IPS-15b (cell line): ENCODE measurements around the gene CD300LB.
A peak's percentile ranks its signal among the peaks of the same experiment; 100 is the strongest.
"Not testable (repeated sequence)": the region's sequence is repeated elsewhere in the genome, so short reads cannot be mapped to it uniquely, and the experiment has no call there.

ENCODE experiments used
- H3K27me3 ChIP-seq: one replicate; pipeline ENCODE4 v1.6.1; 2013; ENCODE audit warnings: low read length; ENCODE audit not compliant: control insufficient read depth, insufficient read depth
- H3K36me3 ChIP-seq: one replicate; pipeline ENCODE4 v1.6.1; 2013; ENCODE audit warnings: low read length; ENCODE audit not compliant: control insufficient read depth, insufficient read depth
- H3K4me1 ChIP-seq: one replicate; pipeline ENCODE4 v1.6.1; 2013; ENCODE audit warnings: mild to moderate bottlenecking, low read length; ENCODE audit not compliant: control insufficient read depth, insufficient read depth
- H3K4me3 ChIP-seq: one replicate; pipeline ENCODE4 v1.5.1; 2013; ENCODE audit warnings: low read depth, low read length
- H3K9ac ChIP-seq: one replicate; pipeline ENCODE4 v1.6.1; 2013; ENCODE audit warnings: low read depth, mild to moderate bottlenecking, low read length
- H3K9me3 ChIP-seq: one replicate; pipeline ENCODE4 v1.6.1; 2013; ENCODE audit warnings: mild to moderate bottlenecking, low read length; ENCODE audit not compliant: control insufficient read depth, insufficient read depth

CD300LB gene

DNA sequence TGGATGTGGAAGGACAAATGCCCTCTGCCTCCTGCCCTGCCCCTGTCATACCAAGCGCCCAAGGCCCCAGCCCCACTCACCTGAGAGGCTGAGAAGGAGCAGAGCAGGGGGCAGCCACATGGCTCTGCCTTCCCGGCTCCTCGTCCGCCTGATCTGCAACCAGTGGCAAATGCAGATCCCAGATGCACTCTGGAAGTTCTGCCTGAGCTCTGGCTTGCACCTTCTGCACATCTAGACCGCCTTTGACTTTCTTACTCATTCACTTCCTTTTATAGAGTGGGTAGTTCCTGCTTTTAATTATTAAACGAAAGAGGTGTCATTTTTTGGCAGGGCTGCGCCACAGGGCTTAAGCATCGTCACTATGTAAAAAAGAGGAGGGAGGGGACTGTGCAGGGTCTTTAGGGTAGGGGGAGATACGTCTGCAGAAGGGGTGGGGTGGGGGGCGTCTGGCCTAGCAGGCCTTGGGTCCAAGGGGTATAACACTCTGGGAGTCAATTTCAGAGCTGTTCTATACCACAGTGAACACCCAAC, at the start of gene CD300LB:
TSS of gene CD300LB (minus strand) at position 245 of the 531 bp plus-strand sequence. CDS start at position 120, 125 bp downstream.
- H3K9me3 ChIP-seq = no peaks in the 10 kb centered on the region
- no peaks in the 10 kb centered on the region for H3K36me3 ChIP-seq
- no peak within 1 kb of the TSS for H3K9ac ChIP-seq
- no peaks in the 10 kb centered on the region for H3K27me3 ChIP-seq
- peaks cover 4% of the 10 kb centered on the region for H3K4me1 ChIP-seq
- peak within 1 kb of the TSS; percentile 33 for H3K4me3 ChIP-seq

DNA sequence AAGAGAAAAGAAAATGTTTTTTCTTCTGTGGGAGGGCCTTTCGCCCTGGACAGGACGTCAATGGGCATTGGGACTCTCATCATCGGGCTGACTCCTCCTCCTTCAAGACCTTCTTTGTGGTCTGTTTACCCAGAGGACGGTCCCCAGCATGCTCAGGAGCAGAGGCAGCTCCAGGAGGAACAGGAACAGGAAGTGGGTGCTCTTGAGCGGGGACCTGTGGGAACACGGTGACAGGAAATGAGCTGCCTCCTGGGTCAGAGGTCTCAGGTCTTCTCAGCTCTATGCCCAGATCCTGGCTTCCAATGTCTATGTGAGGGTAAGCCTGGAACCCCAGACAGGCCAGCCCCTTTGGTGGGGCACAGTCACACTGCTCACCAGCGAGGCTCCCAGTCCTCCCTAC, 48.6 kb upstream of the CD300LB start:
- H3K4me3 ChIP-seq = no peak overlapping the region
- H3K9ac ChIP-seq = no peak overlapping the region
- H3K9me3 ChIP-seq = no peaks in the 10 kb centered on the region
- H3K36me3 ChIP-seq = no peaks in the 10 kb centered on the region
- H3K4me1 ChIP-seq = no peaks in the 10 kb centered on the region
- no peaks in the 10 kb centered on the region for H3K27me3 ChIP-seq

DNA sequence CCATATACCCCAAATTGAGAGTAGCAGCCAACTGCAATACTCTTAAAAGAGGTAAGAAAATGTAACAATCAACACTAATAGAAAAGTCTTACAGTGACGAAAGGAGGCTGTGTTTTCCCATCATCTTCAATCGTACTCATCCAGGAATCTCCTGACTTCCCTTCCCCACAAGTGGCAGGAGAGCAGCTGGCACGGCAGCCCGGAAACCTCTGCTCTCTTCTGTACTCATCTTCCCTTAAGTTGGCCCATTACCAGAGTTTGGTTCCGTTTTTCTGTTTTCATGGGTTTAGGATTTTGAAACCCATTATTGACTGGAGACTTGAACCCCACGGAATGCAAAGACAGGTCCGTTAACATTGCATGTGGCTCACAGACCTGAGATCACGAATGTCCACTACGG, 47.7 kb upstream of the CD300LB start:
- H3K36me3 ChIP-seq = no peaks in the 10 kb centered on the region
- H3K4me3 ChIP-seq = no peak overlapping the region
- no peaks in the 10 kb centered on the region for H3K27me3 ChIP-seq
- H3K4me1 ChIP-seq = no peaks in the 10 kb centered on the region
- no peaks in the 10 kb centered on the region for H3K9me3 ChIP-seq
- H3K9ac ChIP-seq = no peak overlapping the region

DNA sequence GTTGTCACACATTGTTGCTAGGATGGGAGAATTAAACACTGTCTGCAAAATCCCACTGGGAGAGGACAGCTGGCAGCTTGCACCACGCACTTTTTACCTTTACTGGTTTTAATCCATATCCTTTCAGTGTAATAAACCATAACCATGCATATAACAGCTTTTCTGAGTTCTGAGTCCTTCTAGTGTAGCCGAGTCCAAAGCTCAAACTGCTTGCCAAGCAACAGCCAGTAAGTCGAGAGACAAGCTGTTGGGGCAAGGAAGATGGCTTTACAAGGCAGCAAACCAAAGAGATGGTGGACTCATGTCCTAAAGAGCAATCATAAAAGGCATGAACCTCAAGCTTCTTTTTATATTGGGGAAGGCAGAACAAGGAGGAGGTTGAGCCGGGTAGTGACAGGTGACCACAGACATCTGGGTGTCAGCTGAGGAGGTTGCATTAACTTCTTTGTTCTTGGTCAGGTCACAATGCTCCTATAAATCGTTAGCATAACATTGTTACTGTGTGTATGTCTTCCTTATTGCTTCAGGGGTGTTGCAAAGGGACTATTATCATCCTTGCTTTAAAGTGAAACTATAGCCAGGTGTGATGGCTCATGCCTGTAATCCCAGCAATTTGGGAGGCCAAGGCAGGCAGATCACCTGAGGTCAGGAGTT, 43.3 kb upstream of the CD300LB start:
- Histone ChIP-seq H3K9ac (no peak overlapping the region), H3K27me3 (no peaks in the 10 kb centered on the region), H3K4me3 (no peak overlapping the region), H3K4me1 (no peaks in the 10 kb centered on the region), H3K9me3 (no peaks in the 10 kb centered on the region), H3K36me3 (no peaks in the 10 kb centered on the region)

DNA sequence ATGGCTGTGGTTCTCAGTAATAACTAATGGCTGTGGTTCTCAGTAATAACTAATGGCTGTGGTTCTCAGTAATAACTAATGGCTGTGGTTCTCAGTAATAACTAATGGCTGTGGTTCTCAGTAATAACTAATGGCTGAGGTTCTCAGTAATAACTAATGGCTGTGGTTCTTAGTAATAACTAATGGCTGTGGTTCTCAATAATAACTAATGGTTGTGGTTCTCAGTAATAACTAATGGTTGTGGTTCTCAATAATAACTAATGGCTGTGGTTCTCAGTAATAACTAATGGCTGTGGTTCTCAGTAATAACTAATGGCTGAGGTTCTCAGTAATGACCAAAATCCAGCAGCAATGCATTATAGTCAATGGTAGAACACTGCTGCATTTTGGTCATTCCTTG, 42.4 kb upstream of the CD300LB start:
- H3K9me3 ChIP-seq, H3K9ac ChIP-seq, H3K36me3 ChIP-seq, H3K27me3 ChIP-seq, H3K4me3 ChIP-seq, H3K4me1 ChIP-seq: not testable (repeated sequence)

DNA sequence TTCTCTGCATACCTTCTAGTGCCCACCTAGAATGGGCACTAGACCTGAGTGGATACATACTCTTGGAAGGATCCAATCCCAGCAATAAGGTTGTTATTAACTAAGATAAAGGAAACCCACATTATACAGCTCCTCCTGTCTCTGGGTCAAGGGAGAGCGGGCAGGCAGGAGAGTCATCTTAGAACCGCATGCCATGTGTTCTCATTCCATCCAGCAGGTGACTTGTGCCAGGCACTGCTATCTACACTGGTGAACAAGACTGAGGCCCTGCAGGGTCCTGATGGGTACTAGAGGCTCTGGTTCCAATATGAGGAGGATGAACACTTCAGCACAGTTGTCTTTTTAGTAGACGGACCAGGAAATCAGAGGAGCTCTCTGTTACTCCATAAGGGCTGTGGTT, 41.9 kb upstream of the CD300LB start:
- no peaks in the 10 kb centered on the region for H3K36me3 ChIP-seq
- no peak overlapping the region for H3K9ac ChIP-seq
- H3K27me3 ChIP-seq = no peaks in the 10 kb centered on the region
- H3K4me1 ChIP-seq = no peaks in the 10 kb centered on the region
- H3K4me3 ChIP-seq = no peak overlapping the region
- no peaks in the 10 kb centered on the region for H3K9me3 ChIP-seq

DNA sequence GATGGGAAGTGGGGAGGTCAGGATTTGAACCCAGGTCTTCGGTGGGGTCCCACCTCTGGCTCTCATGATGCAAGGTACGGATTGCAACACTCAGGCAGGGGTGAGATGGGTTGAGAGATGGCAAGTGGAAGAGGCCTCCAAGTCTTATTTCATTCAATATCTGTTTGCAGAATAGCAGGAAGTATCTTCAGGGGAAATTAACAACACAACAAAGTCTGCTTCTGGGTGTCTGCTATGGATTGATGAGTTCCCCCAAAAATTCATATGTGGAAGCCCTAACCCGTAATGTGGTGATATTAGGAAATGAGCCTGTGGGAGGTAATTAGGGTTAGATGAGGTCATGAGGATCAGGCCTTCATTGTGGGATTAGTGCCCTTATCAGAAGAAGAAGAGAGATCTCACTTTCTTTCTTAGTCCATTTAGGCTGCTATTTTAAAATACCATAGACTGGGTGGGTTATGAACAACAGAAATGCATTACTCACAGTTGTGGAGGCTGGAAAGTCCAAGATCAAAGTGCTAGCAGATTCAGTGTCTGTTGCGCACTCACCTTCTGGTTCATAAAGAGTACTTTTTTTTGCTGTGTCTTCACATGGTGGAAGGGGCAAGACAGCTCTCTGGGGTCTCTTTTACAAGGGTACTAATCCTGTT, 40.5 kb upstream of the CD300LB start:
- no peaks in the 10 kb centered on the region for H3K27me3 ChIP-seq
- H3K9me3 ChIP-seq = no peaks in the 10 kb centered on the region

DNA sequence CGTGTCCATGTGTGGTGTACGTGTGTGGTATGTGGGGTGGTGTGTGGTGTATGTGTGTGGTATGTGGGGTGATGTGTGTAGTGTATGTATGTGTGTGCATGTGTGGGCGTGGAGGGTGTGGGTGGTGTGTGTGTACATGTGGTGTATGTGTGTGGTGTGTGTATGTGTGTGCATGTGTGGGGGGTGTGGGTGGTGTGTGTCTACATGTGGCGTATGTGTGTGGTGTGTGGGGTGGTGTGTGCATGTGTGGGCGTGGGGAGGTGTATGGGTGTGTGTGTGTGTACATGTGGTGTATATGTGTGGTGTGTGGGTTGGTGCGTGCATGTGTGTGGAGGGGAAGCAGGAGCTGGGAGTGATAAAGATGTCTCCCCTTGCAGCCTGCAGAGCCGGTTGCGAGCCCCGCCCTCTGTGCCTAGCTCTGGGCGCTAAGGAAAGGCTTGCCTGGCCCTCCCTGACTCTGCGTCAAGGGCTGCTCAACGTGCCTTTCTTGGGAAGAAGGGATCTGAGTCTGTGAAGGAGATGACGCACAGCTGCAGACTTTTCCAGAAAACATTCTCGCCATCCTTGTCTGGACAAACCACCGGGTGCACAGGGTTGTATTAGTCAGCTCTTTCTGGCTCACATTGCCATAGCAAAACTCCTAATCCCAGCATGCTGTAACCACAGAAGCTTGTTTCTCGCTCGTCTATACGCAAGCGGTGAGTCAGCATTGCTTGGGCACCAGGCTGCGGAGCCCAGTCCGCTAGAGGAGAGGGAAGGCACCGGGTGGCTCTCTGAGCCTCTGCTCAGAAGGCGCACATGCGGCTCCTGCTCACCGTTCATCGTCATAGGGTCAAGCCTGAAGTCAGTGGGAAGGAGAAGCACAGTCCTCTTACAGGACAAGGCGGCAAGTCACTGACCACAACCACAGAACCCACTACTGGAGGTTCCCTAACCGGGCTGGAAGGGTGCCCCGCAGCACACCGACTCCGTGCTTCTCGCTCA, 38.0 kb upstream of the CD300LB start:
- Histone ChIP-seq H3K27me3 (no peaks in the 10 kb centered on the region), H3K36me3 (no peaks in the 10 kb centered on the region), H3K9me3 (no peaks in the 10 kb centered on the region), H3K9ac (no peak overlapping the region), H3K4me1 (no peaks in the 10 kb centered on the region), H3K4me3 (no peak overlapping the region)

More for the DNA sequence above, 40.5 kb upstream of the CD300LB start:
- Histone ChIP-seq H3K36me3 (no peaks in the 10 kb centered on the region), H3K4me1 (no peaks in the 10 kb centered on the region), H3K4me3 (no peak overlapping the region), H3K9ac (no peak overlapping the region)

DNA sequence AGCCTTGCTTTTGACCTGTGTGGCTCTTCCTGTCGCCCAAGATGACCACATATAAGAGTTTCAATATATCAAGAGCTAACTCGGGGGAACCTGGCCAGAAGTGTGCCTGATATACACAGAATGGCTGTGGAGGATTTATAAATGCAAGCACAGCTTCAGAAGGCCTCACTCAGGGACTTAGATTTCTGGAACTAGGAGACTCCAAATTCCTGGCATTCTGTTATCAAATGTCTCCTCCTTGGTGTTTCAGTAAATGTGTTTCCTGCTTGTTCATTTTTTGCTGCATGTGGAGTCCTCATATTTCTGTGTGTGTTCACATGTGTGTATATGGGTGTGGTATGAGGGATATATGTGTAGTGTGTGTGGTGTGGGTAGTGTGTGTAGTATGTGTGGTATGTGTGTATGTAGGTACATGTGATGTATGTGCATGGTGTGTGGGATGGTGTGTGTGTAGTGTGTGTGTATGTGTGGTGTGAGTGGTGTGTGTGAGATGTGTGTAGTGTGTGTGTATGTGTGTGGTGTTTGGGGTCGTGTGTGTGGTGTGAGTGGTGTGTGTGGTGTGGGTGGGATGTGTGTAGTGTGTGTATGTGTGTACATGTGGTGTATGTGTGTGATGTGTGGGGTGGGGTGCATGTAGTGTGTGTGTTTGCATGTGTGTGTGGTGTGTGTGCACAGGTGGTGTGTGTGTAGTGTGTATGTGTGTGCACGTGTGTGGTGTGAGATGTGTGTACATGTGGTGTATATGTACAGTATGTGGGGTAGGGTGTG, 37.0 kb upstream of the CD300LB start:
- no peak overlapping the region for H3K9ac ChIP-seq
- H3K36me3 ChIP-seq = no peaks in the 10 kb centered on the region
- no peaks in the 10 kb centered on the region for H3K4me1 ChIP-seq
- no peaks in the 10 kb centered on the region for H3K9me3 ChIP-seq
- no peaks in the 10 kb centered on the region for H3K27me3 ChIP-seq
- H3K4me3 ChIP-seq = no peak overlapping the region

DNA sequence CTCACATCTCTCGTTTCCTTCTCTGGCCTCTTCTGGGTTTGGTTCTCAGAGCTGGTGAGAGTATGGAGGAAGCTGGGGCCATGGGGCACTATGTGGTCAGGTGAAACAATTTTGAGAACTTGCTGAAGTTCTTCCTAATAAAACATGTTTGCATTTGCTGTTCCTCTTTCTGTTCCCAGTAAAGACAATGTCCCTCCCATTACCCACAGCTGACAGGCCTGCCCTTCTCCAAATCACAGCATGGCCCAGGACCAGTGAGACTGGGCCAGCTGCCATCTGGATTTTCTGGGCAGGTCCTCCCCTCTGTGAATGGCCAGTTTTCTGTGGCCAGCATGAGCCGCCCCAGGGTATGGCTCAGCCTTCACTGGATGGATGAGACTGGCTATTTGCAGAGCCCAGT, 36.1 kb upstream of the CD300LB start, which contains the start of gene CD300H:
TSS of gene CD300H (minus strand) at position 113 of the 400 bp plus-strand sequence.
- Histone ChIP-seq H3K36me3 (no peaks in the 10 kb centered on the region), H3K4me3 (no peak within 1 kb of the TSS), H3K9me3 (no peaks in the 10 kb centered on the region), H3K4me1 (no peaks in the 10 kb centered on the region), H3K27me3 (no peaks in the 10 kb centered on the region), H3K9ac (no peak within 1 kb of the TSS)
